Mesenteric fat pad (tissue), 1 donor: Measurements from ENCODE around the gene TRAF1. TPM values are rescaled to one million over a fixed set of nuclear protein-coding genes. Genes with fewer than 3 reads are reported as not detected.
A peak's percentile ranks its signal among the peaks of the same experiment; 100 is the strongest.

Experiments
- DNase-seq: peaks from one replicate; pipeline ENCODE4 v3.0.0-alpha.2; 2020; ENCODE audit warnings: low spot score
- total RNA-seq: library from RNA; stranded (reverse); fragmentation: NEBNext Ultra II Directional; extraction: Animal tissue kit (Norgen Biotek cat#: 25700); gene quantifications from one replicate; pipeline ENCODE4 v1.2.1, GENCODE V29; 2021
- donor health status: DM: yes; HTN: yes; CAD: no.

The TRAF1 gene
- total RNA-seq, 1 donor from 2014 or later = 1.6 TPM

DNA sequence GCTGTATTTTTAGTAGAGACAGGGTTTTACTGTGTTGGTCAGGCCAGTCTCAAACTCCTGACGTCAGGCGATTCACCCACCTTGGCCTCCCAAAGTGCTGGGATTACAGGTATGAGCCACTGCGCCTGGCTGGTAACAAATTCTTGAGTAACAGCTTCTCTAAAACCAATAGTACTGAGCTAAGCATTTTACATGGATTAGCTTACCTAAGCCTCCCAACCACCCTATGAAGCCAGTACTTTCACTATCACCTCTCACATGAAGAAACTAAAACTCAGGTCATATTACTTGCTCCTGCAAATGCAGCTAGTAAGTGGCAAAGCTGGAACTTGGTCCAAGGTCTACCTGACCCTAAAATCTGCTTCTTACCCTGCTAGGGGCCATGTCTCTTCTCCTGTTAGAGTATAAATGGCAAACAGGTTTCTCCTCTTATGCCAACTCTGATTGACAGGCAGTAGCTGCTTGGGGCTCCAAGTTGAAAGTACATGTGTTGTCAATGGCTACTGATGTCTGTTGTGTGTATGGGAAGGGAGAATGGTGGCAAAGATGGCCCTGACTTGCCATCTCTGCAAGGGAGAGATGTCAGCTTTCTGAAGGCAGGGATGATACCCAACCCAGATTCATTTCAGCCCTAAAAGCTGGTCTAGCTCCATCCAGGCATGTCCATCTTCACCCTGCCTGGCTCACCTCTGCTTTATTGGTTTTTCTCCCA lies 53.6 kb downstream of the TRAF1 start:
- no peak for DNase-seq

DNA sequence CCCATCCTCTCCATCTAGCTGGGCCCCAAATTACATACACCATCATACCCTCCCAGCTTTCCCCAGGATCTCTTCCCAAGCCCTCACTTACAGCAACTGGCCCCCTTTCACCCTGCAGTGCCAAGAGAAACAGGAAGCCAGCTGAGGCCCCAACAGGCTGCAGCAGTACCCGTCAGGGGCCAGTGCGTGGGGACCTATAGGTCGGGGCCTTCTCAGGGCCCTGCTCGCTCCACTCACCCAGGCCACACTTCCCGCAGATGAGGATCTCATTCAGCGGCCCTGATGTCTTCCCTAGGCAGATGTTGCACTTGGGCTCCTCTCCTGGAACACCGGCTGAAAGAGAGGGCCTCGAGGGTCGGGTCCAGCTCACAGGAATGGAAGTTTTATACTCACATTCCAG lies 56.4 kb downstream of the TRAF1 start:
- no peak for DNase-seq

DNA sequence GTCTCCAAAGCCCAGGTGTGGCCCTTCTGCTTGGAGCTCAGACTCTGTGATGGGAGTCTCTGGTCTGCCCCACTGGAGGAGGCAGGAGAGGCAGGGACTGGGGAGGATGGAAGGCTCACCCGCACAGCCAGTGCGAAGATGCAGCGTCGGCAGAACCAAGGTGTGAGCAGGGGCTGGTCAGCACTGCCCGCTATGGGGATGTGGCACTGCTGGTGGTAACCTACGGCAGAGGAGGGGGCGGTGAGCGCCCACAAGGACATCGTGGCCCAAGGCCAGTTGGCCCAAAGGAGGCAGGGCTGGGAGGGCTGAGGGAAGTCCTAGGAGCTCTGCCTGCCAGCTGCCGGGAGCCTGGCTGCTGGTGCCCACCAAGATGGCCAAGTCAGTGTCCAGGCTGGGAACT lies 56.9 kb downstream of the TRAF1 start:
- DNase-seq = no peak

DNA sequence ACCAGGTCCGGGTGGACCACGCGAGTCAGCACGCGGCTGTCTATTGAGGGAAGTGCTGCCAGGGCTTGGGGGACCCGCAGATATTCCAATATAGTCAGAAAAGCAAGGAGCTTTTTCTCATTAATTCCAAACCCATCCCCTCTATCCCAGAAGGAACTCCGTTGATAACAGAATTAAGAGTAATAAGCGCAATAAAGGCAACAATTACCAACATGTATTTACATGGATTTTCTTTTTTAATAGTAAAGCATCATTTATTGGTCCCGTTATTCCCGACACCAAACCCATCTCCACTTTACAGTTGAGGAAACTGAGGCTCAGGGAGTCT lies 57.3 kb downstream of the TRAF1 start:
- no peak for DNase-seq

DNA sequence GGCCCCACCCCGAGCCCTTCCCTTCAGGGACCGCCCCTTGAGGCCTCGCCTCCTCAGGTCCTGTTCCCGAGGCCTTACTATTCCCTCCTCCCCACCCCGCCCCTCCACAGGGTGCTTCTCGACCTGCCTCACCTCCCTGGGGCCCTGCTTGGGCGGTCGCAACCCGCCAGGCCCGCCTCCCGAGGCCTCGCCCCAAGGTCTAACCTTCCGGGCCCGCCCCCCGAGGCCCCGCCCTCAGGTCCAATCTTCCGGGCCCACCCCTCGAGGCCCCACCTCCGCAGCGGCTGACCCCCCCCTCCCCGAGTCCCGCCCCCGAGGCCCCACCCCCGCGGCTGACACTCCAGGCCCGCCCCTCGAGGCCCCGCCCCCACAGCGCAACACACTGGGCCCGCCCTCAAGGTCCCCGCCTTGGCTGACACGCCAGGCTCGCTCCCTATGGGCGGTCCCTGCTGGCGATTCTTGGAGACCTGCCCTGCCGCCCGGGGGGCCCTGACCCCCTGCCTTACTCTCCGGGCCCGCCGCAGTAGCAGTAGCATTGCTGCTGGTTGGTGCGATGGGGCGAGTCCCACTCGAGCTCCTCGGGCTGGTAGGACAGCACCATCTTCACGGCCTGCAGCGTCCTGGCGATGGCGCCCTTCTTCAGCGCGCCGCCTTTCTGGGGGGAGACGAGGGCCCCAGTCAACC lies 57.8 kb downstream of the TRAF1 start:
- DNase-seq = peak; percentile 98

DNA sequence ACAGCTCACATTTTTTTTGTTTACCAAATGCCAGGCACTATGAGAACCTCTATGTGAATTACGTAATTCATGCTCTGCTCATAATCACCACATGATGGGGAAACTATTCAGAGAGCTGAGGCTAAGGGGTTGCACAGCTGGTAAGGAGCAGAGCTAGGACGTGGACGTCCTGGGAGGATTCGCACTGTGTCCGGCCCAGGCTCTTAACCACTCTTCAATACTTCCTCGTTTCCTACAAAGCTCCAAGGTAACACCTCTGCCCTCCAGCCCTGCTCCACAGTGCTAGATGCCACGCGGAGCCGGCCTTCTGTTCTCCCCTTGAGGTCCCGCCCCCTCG lies 58.3 kb downstream of the TRAF1 start:
- no peak for DNase-seq

DNA sequence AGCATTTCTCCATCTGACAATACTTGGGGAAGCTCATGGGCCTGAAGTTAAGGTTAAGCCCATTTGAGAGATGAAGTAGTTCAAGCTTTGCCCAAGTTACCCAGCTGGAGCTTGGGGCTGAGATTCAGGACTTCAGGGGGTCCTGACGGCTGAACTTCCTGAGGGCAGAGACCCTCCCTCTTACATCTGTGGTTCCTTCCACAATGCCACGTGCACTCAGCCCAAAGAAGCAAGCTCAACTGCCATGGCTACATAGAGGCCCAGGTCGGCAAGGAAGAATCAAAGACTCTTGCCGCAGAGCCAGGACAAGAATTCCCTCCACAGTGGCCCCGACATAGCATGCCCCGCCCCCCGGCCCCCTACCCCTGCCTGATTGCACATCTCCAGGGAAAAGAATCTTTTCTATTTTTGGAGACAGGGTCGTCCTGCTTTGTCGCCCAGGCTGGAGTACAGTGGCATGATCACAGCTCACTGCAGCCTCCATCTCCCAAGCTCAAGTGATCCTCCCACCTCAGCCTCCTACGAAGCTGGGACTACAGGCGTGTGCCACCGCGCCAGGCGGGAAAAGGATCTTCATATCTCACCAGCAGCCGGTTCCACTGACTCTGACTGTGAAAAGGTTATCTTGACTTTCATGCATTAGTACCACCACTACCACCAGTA lies 58.8 kb downstream of the TRAF1 start:
- peak; percentile 82 for DNase-seq

DNA sequence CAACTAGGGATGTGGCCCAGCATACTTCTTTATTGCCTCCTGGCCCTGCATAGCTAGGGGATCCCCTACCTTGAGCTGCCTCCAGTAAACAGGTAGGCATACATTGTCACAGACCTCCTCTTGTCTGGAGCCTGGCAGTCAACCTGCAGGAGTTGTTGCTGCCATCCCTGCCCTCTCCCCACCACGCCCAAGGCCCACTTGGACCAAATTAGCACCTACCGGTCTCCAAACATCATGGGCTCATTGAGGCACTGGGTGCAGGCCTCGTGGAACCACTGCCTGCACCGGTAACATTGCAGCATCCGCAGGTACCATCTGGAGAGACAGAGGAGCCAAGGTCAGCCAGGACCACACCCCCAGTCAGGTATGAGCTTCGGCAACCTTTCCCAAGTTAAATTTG lies 59.9 kb downstream of the TRAF1 start:
- peak; percentile 72 for DNase-seq

DNA sequence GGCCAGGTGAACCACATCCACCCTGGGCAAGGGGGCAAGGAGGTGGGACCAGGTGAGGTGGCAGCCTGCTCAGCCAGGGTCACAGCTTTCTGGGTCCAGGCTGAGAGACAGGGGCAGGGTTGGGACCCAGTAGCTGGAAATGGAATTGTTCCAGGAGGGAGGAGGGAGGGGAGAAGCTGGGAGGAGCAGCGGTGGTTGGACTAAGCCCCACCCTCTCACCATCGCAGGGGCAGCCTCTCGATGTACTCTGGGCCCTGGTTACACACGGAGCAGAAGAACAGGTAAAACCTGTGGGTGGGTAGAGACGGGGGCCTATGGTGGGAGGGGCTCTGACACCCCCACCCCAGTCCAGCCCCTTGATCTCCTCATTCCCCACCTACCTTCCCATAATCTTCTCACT lies 60.8 kb downstream of the TRAF1 start:
- peak; percentile 45 for DNase-seq

DNA sequence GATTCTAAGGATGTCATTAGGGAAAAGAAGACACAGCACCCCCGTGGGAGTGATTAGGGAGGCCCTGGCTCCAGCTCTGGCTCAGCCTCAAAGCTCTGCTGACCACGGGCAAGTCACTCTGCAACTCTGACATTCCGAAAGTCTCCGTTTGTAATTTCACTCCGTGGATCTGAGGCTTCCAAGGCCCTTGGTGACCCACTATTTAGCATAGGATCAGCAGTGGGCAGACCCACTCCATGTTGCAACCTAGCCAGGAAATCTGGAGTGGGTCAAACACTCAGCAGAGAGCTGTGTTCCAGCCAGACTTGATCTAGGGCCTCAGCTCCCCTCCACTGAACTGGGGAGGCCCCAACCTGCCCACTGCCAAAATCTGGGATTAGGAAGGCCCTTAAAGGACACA lies 61.4 kb downstream of the TRAF1 start:
- peak; percentile 16 for DNase-seq

DNA sequence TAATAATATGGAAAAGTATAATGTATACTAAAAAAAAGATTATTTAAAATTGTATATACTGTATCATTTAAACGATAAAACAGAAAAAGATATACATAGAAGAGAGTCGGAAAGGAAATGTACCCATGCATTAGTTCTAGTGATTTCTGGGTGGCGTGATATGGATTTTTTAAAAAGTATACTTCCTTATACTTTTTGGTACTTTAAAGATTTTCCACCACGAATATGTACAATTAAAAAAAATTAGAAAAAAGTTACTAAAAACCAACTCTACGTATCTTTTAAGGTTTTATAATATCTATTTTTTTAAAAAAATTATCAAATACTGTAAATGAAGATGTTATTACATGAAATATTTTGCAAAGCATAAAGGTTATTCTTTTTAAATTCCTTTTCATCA lies 61.9 kb downstream of the TRAF1 start:
- DNase-seq = no peak

DNA sequence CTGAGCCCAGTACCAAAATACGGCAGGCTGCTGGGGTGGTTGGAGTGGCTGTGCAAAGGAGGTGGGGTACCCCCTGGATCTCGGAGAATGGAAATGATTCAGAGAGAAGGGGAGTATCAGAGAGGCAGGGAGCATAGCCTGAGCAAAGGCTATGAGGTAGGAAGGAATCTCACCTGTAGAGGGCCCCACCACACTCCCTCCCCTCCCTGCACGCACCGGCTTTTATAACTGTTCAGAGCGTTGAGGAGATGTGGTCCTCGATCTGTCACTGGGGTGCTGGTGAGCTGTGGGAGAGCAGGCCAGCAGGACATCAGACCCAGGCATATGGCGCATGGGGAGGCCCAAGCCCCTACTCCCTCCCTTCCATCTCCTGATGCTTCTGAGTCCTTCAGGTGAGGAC lies 62.8 kb downstream of the TRAF1 start:
- DNase-seq = peak; percentile 30

DNA sequence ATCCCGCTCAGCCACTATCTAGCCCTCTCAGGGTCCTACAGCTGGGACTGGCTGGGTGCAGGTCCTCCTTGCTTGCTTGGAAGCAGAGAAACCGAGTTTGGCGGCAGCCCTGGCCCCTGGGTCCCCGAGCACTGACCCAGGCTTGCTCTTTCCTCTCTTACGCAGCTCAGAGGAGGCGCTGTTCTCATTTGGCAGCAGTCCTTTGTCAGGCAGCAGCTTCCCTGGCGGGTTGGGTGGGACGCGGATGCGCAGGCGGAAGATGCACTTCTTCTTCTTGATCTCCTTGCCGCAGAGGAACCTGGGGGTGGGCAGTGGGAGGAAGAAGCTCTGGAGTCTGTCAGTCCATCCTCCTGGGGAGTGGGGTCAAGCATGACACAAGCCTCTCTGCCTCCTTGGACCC lies 64.1 kb downstream of the TRAF1 start:
- DNase-seq = peak; percentile 35

DNA sequence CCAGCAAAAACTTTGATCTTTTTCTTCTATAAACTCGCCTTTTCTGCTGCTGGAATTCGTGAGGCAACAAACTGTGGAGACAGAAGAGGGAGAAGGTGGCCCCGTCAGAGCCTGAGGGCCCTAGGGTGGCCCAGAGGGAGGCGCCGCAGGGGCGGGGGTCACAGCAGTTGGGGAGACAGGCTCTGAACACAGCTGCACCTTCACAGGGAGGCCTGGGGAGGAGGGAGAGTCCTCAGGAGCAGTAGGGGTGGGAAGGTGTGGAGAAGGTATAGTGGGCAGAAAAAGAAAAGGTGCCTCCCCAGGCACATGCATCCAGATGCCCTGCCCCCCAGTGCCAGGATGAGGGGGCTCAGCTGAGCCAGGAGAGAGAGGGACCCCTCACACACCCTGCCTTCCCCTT lies 64.7 kb downstream of the TRAF1 start:
- DNase-seq = peak; percentile 57

DNA sequence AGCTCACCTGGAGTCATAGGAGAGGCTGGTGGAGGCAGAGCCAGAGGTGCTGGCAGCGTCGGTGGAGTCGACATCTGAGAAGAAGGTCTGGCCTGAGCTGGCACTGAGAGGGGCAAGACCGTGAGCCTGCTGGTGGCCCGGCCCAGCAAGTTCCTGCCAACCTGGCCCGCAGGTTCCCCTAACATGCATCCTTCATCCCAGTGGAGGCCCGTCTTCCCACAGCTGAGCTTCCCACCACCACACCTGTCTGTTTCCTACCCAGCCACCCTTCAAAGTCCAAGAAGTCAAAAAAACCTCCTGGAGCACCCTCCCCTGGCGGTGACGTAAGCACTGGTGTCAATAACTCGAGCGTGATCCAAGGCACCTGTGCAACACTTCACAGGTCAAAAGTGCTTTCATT lies 66.5 kb downstream of the TRAF1 start:
- no peak for DNase-seq

DNA sequence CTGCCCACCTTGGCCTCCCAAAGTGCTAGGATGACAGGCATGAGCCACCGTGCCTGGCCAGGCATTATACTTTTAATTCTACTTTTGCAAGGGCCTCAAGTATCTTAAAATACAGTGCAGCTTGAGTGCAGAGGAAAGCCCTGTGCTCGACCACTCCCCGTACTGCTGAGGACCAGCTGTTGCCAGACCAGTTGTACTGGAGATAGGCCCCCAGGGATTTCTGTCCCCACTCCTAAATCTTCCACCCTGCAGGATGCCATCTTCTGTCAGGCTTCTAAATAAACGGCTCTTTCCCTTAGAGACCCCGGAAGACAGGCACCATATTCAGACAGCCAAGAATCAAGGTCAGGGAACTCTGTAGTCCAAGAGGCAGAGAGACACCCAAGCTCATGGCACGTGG lies 67.2 kb downstream of the TRAF1 start:
- DNase-seq = no peak

DNA sequence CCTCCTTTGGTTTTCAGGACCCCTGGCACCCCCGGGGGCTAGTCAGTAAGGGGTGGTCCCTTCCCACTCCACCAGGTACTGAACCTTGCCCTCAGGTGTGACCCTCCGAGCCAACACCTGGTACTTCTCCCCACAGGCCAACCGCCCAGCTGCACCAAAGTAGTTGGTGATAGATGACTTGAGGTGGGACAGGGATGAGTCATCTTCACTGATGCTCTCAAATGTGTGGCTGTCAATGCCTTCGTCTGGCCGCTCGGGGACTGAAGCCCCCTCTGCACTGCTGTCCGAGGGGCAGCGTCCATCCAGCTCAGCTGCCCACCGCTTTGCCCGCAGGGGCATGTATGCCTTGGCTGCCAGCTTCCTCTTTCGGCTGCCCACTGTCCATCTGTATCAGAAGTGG lies 68.7 kb downstream of the TRAF1 start:
- no peak for DNase-seq

DNA sequence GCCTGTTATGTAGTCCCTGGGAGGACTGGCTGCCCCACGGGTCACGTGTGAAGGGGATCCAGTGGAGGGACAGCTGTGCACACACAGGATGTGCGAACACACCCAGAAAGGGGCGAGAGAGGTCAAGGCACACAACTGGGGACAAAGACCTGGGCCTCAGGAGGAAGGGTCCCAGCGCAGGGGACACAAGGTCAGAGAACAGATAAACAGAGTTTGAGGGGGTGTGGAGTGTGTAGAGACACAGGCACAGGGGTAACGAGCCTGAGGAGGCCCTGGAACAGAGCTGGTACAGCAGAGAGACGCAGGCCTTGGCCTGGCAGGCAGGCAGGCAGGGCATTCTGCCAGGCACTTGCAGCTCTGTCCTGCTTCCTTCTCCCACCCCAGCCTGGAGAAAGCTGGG lies 69.1 kb downstream of the TRAF1 start:
- no peak for DNase-seq

DNA sequence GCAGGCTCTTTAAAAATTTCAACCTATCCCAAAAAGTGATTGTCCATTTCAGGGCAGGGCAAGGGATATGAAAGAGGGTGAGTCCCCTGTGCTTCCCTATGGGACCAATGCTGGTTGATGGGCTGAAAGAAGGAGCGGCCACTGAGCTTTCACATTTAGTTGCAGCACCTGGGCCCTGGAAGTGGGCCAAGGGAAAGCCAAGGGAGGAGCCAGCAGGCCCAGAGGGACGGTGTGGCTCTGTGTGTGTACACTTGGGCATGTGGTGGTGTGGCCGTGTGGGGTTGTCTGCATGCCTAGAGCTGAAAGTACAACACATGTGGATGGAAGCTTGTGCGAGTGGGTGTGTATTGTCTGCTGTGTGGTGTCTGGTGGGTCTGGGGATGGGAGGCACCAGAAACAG lies 69.9 kb downstream of the TRAF1 start:
- DNase-seq = no peak

DNA sequence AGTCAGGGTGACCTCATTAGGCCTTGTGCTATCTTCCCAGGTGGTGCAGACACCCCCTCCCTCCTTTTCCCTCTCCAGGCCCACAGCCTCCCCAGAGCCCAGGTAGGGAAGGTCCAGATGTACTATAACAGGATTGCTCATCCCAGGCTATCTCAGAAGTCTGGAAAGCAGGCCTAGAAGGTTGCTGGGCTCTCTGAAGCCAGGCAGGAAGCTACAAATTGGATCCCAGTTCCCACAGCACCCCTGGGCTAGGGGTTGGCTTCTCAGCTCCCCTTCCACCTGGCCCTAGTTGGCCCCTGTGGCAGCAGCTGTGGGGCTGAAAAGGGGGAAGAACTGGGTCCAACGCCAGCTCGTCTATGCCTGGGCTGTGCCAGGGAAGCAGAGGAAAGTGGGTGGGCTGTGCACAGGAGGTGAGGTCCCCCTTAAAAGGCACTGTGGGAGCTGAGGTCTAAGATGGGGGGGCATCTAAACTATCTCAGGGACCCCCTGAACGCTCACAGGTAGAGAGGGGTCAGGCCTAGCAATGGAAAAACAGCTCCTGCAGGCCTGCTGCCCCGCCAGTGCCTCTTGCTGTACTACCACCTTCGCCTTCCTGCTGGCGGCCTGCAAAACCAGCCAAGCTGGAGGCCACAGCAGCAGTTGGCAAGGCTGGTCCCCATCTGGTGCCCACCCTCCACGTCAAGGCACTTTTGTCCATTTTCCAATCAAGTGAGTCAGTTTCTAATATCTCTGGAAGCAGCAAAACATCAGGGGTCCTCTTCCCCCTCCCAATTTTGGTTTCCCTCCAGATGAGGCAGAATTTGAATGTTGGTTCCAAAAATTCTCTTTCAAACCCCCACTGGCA lies 70.5 kb downstream of the TRAF1 start:
- DNase-seq = no peak

DNA sequence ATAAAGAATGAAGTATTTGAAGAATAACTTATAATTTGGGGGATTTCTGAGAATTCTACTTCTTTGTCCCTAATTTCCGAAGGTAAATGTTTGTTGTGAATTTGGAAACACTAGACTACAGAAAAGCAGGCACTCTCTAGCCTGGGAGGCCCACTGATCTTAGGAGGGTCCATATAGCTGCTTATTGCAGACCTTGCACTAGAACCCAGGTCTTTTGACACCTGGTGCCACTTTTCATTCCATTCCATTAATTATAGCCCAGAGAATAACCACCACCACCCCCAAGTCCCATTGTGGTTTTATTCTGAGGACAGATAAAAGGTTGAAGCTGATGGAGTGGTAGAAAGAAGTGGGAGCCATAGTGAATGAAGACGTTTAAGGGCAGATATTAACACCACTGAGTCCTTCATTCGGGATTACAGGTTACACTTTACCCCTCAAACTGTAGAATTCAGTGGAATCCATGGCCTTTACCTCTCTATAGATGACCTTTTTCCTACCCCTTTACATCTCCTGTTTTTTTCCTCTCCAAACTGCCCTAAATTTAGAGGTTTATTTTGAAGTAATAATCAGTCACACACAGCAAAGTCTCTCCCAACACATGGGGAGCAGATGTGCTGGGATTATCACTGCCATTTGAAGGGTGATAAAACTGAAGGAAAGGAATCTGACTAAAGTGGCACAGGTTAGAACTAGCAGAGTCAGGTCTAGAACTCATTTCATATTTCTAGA lies 71.8 kb downstream of the TRAF1 start:
- DNase-seq = no peak
